NCI-H69 (cell line): ENCODE results near the gene TBX6.
A peak's percentile ranks its signal among the peaks of the same experiment; 100 is the strongest.
"Not testable (repeated sequence)": the region's sequence is repeated elsewhere in the genome, so short reads cannot be mapped to it uniquely, and the experiment has no call there.

Experiments used
- DNase-seq: peaks from one replicate; lab custom pipeline; 2025; lab: John Stamatoyannopoulos, UW

Gene TBX6, protein sequence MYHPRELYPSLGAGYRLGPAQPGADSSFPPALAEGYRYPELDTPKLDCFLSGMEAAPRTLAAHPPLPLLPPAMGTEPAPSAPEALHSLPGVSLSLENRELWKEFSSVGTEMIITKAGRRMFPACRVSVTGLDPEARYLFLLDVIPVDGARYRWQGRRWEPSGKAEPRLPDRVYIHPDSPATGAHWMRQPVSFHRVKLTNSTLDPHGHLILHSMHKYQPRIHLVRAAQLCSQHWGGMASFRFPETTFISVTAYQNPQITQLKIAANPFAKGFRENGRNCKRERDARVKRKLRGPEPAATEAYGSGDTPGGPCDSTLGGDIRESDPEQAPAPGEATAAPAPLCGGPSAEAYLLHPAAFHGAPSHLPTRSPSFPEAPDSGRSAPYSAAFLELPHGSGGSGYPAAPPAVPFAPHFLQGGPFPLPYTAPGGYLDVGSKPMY

DNA sequence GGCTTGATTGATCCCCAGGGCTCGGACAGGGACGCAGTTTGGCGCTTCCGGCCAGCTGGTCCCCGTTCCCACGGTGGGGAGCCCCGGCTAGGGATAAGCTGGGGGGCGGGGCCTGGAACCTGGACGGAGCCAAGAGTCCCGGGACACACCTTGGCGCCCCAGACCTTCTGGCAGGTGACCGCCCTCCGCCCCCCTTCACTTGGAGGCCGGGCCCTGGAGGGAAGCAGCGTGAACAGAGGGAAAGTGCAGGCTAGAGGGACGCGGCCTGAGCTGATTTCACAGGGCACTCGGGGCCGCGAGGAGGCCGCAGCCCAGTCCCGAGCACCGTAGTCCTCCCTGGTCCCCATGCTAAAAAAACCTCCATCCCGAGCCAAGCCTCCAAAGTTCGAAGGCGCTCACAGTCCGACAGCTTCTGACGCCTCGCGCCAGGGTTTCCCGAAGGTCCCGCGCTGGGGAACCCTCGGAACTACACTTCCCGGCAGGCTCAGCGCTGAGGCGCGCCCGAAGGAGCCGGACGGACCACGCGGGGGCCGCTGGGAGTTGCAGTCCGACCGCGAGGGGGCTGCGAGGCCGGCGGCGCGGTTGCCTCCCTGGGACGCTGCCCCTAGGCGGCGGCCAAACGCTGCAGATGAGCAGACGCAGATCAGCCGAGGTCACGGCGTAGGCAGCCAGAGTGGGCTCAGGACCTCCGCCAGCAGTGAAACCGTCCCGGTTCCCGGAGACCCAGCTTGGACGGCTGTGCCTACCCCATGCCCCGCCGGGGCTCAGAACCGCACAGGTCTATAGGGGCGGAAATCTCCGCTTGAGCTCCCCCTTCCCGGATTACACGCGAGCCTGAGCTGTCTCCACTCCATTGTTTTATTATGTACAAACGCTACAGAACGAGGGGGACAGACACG lies at the start of gene TBX6:
Gene TBX6, minus strand, starts transcription at position 451 of the 899 bp plus-strand sequence. CDS start 731 bp downstream, outside the sequence.
- DNase-seq, result peak; percentile 97

DNA sequence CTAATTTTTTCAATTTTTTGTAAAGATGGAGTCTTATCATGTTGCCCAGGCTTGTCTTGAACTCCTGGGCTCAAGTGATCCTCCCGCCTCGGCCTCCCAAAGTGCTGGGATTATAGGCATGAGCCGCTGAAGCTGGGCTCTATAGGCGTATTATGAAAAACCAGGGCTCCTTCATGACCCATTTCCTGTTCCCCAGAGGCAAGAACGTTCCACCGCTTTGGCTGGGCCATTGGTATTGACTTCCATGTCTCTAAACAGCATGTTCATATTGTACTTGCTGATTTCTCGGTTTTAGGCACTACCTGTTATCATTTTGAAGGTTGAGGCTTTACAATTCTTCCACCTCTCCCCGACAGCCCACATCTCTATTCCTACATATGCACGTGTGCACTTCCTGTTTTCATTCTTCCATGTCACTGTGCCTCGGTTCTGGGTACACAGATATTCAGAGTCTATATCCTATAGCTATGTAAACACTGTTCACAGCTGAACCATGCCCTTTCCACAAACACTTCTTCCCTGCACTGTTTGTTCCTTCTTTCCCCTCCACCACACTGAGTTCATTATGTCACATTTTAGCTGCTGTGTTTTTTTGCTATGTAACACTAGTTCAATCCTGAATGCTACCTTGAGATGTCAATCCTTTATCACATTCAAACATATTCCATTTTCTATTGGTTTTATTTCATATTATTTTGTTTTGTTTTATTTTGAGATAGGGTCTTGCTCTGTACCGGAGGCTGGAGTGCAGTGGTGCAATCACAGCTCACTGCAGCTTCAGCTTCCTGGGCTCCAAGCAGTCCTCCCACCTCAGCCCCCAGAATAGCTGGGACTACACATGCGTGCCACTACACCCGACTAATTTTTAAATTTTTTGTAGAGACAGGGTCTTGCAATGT lies 48.1 kb upstream of the TBX6 start:
- peak; percentile 69 for DNase-seq

DNA sequence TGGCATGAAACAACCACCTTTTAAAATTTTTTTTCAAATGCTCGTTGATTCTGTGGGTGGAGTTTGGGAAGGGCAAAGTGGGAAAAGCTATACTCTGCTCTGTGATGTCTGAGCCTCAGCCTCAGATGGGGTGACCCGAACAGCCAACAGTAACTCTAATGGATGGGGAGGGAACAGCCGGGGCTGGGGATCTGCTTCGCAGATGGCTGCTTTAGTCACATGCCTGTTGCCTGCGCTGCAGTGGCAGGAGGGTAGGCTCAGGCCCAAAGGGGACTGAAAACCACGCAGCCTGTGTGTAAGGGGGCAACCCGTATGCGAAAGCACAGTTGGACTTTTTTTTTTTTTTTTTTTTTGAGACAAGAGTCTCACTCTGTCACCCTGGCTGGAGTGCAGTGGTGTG lies 46.2 kb upstream of the TBX6 start:
- no peak for DNase-seq

DNA sequence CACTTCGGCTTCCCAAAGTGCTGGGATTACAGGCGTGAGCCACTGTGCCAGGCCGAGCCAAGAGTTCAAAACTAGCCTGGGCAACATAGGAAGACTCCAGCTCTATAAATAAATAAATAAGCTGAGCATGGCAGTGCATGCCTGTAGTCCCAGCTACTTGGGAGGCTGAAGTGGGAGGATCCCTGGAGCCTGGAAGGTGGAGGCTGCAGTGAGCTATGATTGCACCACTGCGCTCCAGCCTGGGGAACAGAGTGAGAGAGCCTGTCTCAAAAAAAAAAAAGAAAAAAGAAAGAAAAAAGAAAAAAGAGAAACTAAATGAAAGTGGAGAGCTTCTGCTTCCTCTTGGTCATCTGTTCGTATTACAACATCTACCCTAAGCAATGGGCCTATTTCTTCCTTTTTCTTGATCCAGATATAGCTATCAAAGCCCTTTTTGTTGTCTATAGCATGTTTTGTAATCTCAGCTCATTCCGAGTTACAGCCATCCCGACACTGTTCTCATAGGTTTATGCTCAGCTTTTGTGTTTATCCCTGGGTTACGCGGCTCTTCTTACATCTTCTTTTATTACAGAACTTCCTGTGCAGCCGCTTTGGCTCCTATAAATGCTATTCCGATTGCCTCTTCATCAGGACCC lies 45.4 kb upstream of the TBX6 start:
- DNase-seq, result no peak

GRCh38 chr16:30132591-30132990 lies 40.9 kb upstream of the TBX6 start:
- DNase-seq, result no peak

DNA sequence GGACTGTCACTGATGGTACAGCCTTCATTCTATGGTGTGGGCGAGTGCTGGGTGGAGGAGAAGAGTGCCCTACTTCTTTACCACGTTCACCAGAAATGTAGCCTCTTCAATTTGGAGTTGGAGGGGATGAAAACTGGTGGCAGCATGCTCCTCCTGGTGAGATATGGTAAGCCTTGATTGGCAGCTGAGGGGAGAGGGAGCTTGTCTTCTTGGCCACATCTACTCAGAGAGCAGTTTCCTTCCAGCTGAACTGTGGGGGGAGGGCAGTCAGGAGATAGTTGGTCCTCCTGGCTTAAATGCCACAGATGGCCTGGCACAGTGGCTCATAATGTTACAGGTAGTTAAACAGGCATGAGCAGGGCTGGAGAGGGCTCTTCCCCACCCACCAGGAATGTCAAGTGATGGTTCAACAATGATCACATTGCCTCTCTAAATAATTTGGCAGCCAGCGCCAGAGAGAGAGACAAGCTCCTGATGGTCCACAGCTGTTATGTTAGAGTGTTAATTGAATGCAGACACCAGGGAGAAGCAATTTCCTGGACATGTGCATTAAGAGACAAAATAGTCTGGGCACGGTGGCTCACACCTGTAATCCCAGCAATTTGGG lies 40.2 kb upstream of the TBX6 start:
- DNase-seq, result peak; percentile 95

GRCh38 chr16:30127993-30128392 lies 36.3 kb upstream of the TBX6 start:
- DNase-seq, result no peak

GRCh38 chr16:30125690-30126089 lies 34.0 kb upstream of the TBX6 start:
- DNase-seq, result not testable (repeated sequence)

DNA sequence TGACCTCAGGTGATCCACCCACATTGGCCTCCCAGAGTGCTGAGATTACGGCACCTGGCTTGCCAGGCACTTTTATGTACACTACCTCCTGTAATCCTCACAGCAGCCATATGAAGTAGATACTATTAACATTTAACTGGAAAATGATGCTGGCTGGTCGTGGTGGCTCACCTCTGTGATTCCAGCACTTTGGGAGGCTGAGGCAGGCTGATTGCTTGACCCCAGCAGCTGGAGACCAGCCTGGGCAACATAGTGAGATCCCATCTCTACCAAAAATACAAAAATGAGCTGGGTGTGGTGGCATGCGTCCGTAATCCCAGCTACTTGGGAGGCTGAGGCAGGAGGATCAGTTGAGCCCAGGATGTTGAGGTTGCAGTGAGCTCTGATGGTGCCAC lies 33.3 kb upstream of the TBX6 start:
- no peak for DNase-seq

- peak; percentile 81 for DNase-seq
Measured at GRCh38 chr16:30122604-30123160, 31.0 kb upstream of the TBX6 start.

- no peak for DNase-seq
Measured at GRCh38 chr16:30121741-30122571, 30.2 kb upstream of the TBX6 start.

- DNase-seq, result no peak
Measured at GRCh38 chr16:30120340-30121105, 28.8 kb upstream of the TBX6 start.

DNA sequence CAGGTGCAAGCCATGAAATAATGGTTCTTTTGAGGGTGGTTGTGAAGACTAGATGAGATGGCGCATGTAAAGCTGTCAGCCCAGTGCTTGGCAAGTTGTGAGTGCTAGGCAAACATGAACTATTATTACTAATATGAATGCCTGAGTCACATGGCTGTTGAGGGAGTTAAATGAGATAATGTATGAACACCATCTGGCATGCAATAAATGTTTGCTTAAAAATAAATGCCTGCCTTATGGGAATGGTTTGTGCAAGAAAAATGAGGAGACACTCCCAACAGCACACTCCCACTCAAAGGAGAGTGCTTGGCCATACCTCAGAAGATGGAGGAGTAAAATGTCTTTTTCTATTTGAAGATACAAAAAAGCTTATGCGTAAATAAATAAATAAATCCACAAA lies 27.7 kb upstream of the TBX6 start:
- peak; percentile 43 for DNase-seq

DNA sequence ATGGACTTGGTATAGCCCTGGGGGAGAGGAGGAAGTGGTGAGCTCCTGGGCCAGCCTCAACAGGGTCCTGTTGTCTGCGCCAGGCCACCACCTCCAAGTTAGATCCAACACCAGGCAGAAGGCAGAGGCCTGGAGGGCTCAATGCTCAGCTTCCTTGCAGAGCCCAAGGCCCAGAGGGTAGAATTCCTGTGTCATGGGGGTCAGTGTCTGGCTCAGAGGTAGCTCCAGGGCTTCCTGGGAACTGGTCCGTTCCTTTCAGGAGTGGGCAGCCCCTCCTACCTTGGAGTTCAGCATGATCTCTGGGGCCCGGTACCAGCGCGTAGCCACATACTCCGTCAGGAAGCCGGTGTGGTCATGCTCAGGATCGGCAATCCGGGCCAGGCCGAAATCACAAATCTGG lies 26.0 kb upstream of the TBX6 start:
- DNase-seq, result no peak

DNA sequence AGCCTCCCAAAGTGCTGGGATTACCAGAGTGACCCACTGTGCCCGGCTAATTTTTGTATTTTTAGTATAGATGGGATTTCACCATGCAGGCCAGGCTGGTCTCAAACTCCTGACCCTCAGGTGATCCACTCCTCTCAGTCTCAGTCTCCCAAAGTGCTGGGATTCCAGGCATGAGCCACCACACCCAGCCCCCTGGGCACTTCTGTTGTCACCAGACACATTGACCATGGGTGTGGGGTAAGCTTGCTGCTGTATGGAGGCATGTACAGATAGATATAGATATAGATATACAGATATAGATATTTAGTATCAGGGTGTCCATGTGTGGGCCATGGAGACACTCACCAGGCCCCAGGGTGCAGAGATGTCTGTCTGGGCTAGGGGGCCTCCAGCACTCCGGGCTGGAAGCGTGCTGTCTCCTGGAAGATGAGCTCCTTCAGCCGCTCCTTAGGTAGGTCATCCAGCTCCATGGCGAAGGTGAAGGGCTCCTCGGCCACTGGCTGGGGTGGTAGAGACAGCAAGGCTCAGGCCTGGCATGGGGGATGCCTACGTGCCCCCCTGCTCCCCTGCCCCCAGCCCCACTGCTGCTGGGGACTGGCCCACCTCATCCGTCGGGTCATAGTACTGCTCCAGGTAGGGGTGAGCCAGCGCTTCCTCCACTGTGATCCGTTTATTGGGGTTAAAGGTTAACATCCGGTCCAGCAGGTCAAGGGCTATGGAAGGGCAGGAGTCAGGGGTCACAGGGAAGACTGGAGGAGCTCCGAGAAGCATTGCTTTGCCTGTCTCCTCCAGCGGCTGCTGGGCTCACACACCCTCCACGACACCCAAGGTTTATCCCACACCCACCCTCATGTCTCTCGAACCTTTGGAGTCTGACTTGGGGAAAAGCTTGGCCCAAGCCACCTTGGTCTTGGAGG lies 24.8 kb upstream of the TBX6 start:
- no peak for DNase-seq

DNA sequence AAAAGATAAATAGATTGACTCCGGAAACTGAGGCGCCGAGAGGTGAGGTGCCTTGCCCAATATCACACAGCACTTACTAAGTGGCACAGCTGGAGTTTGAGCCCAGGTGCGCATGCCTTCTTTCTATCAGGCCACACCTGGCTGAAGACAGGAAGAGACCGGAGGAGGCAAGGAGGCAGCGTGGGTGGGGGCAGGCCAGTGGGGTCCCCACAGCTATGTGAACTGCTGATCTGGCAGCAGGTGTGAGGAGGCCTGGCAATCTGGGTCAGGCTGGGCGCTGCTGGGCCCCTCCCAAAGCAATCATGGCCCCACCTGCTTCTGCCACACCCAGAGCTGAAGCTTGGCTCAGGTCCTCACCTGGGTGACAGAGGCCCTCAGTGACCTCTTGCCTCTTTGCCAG lies 23.5 kb upstream of the TBX6 start:
- DNase-seq, result peak; percentile 39

DNA sequence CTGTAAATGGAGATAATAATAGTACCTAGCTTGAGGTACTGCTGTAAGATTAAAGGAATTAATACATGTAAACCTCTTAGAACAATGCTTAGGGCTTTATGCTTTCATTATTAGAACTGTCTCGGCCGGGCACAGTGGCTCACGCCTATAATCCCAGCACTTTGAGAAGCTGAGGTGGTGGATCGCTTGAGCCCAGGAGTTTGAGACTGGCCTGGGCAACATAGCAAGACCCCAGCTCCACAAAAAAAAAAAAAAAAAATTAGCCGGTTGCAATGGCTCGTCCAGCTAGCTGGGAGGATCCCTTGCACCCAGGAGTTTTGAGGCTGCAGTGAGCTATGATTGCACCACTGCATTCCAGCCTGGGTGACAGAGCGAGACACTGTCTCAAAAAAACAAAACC lies 23.1 kb upstream of the TBX6 start:
- not testable (repeated sequence) for DNase-seq

DNA sequence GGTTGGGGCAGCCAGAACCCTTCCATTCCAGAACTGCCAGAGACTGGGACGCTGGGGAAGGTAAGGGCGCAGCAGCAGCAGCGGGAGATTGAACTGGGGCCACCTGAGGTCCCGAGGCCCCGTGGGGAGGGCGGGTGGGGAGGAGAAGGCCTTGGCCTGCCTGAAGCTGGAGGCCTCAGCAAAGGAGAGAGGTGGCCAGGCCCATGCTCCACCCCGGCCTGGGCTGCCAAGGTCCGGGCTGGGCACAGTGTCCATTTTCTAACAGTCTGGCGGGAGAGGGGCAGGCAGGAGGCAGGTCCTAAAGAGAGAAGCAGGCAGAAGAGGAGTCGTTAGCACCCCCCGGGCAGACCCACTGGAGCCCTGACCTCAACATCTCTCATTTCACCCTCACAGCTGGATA lies 22.7 kb upstream of the TBX6 start:
- no peak for DNase-seq
